Vagina (tissue), 2 donors: ENCODE results near the gene RABGGTA.

Source experiments
- CTCF ChIP-seq, 3 experiments: fragments of 450-650 bp in 2 of 3; fragments of 200-600 bp in 1 of 3; sonication (generic) in 1 of 3; IDR thresholded peaks; one replicate each; pipeline ENCODE4 v1.5.1; 2017 to 2019; ENCODE audit warnings: antibody characterized with exemption in 3 of 3, mild to moderate bottlenecking in 2 of 3, moderate library complexity in 2 of 3
- POLR2A ChIP-seq, 2 donors: fragments of 450-650 bp; IDR thresholded peaks; one replicate each; pipeline ENCODE4 v1.6.1; 2017; ENCODE audit warnings: antibody characterized with exemption in 2 of 2, mild to moderate bottlenecking in 2 of 2, moderate library complexity in 2 of 2

DNA sequence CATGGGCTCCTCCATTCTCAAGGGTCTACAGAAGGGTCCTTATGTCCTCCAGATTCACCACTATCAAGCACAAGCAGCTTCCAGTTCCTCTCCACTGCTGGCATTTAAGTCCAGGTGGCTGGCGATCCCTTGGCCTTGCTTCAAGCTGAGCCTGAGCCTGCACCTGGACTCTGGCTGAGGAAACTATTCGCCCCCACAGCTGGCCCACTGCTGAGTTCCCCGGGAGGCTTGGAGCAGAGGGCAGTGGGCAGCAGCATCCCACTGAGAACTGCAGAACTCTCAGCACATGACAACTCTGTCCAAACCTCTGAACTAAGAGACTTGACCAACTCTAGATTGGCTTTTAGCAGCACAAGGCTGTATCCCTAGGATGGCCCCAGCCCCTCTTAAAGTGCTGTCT is 11.3 kb upstream of the RABGGTA start:
- TF ChIP-seq CTCF (IDR thresholded peaks at IDR 0.05) = no peak
- no peak for TF ChIP-seq POLR2A (IDR thresholded peaks at IDR 0.05)
